H1 (cell line): Measurements from ENCODE around the gene NOD2. TPM values are rescaled to one million over a fixed set of nuclear protein-coding genes. Genes with fewer than 3 reads are reported as not detected.

Experiments used
- HDAC2 ChIP-seq, 2 experiments: fragments of 300-600 bp in 1 of 2; sonication (generic) in 1 of 2; IDR thresholded peaks; 2 replicates each; pipeline ENCODE4 v1.6.1; 2011 to 2012; ENCODE audit warnings: low read depth in 2 of 2, low read length in 2 of 2, mild to moderate bottlenecking in 2 of 2, moderate library complexity in 2 of 2, borderline replicate concordance in 1 of 2, inconsistent platforms in 1 of 2
- polyA plus RNA-seq, 7 experiments: library from polyadenylated mRNA; depleted of rRNA in 3 of 7; stranded (reverse) in 5 of 7; unstranded in 2 of 7; fragments of >200 nt in 5 of 7; fragments of 200-250 nt in 2 of 7; gene quantifications; 1 replicate in 5 of 7; 2 replicates in 1 of 7; 4 replicates in 1 of 7; pipeline versions ENCODE4 v1.2.1 to v1.2.3, GENCODE V29; 2011 to 2013; ENCODE audit warnings: missing spikeins in 2 of 7, mixed read lengths in 2 of 7
- total RNA-seq: library from RNA; stranded (reverse); fragmentation: NEBNext Ultra II Directional; extraction: Animal tissue kit (Norgen Biotek cat#: 25700); gene quantifications from 2 replicates; pipeline ENCODE4 v1.2.1, GENCODE V29; 2021
- TF ChIP-seq, protein P1 (sequence below), 3 experiments: IDR thresholded peaks; 1 replicate in 2 of 3; 2 replicates in 1 of 3; pipeline versions ENCODE4 v1.5.1 to v1.6.1; 2011; ENCODE audit warnings: low read length in 3 of 3, mild to moderate bottlenecking in 3 of 3, inconsistent platforms in 2 of 3, low read depth in 1 of 3, moderate library complexity in 1 of 3; ENCODE audit not compliant: insufficient read depth in 1 of 3; ENCODE audit errors: control extremely low read depth in 1 of 3

The NOD2 gene
- total and polyA plus RNA-seq, 2 of the 8 experiments (the other 6 are each of a cell fraction or from before 2014, with no cell fraction given) = 0.37 to 0.42 TPM

DNA sequence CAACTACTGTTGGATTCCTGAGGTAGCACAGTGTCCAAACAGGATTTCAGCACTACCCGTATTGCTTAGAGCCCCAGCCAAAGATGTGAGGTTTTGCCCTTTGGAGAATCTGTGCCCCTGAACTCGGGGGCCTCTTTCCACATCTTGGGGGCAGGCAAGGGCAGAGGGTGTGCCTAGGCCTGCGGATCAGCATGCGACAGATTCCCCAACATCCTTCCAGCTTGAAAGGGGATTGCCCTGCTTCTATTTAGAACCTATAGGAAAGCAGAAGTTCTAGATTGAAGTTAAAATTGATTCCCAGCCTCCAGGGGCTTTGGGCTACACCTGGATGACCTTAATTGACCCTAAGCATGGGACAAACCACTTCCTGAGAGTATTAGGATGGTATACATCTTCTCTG, 19.6 kb downstream of the NOD2 start (continued):
- TF ChIP-seq, protein P1, sequence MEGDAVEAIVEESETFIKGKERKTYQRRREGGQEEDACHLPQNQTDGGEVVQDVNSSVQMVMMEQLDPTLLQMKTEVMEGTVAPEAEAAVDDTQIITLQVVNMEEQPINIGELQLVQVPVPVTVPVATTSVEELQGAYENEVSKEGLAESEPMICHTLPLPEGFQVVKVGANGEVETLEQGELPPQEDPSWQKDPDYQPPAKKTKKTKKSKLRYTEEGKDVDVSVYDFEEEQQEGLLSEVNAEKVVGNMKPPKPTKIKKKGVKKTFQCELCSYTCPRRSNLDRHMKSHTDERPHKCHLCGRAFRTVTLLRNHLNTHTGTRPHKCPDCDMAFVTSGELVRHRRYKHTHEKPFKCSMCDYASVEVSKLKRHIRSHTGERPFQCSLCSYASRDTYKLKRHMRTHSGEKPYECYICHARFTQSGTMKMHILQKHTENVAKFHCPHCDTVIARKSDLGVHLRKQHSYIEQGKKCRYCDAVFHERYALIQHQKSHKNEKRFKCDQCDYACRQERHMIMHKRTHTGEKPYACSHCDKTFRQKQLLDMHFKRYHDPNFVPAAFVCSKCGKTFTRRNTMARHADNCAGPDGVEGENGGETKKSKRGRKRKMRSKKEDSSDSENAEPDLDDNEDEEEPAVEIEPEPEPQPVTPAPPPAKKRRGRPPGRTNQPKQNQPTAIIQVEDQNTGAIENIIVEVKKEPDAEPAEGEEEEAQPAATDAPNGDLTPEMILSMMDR (IDR thresholded peaks at IDR 0.05; ENCODE audit: control extremely low read depth in 1 of 3, insufficient read depth in 1 of 3, low read depth in 1 of 3, low read length in 3 of 3) = no peak
- no peak for TF ChIP-seq HDAC2 (IDR thresholded peaks at IDR 0.05; ENCODE audit: borderline replicate concordance in 1 of 2, low read depth in 2 of 2, low read length in 2 of 2)
- TF ChIP-seq, all 59 proteins: peak for 0
